Activated CD8-positive, alpha-beta memory T cell treated with anti-CD3 and anti-CD28 coated beads, Interleukin-2, amount 50 U/mL, for 24 hours (primary cell): ENCODE results near the gene TKTL1.

Experiments
- DNase-seq: peaks from one replicate; pipeline ENCODE4 v3.0.0-alpha.2; 2020; ENCODE audit errors: extremely low read depth

The TKTL1 gene

DNA sequence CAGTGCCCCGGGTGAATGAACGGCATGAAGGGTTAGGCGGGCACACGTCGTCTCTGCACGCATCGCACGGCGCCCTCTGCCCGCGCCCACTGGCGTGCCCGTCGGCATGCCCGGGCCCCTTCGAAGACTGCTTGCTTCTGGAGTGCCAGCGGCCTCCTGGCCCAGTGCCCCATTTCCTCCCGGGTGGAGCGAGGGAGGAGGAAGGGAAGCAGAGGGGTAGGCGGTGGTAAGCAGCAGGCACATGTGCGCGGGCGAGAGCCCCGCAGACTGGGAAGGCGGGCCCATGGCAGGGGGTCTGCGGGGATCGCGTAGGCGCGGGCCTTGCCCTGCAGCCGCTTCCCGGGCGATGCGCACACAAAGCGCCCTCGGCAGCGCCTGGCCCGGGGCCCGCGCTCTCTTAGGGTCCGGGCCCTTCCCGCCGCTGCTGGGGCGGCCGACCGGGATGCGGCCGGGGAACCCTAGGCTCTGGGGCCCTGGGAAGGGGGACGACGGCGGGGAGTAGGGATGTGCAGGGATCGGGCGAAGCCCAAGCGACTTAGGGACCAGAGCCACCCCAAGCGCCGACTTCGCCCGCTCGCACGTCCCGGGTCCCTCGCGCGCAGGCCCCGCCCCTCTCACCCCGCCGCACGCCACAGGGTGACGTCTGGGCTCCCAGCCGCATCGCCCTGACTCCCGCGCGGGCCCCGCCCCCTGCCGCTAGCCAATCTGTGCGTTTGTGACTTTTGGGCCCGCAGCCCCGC is 82.6 kb downstream of the TKTL1 start:
- no peak for DNase-seq

DNA sequence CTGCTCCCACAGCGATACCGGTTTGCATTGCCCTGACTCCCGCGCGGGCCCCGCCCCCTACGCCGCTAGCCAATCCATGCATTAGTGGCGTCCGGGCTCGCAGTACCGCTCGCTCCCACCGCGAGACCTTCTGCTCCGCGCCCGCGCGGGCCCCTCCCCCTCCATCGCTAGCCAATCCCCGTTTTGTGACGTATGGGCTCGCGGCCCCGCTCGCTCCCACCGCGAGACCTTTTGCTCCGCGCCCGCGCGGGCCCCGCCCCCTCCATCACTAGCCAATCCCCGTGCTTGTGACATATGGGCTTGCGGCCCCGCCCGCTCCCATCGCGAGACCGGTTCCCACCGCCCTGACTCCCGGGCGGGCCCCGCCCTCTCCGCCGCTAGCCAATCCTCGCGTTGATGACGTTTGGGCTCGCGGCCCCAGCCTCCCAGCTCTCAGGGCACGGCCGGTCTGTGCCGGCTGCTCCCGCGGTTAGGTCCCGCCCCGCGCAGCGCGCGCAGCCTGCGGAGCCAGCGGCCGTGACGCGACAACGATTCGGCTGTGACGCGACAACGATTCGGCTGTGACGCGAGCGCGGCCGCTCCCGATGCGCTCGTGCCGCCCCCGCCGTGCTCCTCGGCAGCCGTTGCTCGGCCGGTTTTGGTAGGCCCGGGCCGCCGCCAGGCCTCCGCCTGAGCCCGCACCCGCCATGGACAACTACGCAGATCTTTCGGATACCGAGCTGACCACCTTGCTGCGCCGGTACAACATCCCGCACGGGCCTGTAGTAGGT is 83.4 kb downstream of the TKTL1 start, which contains the start of gene EMD:
Gene EMD, plus strand, starts transcription at position 497 of the 770 bp plus-strand sequence. Its CDS starts 190 bp downstream, at position 687.
- peak; percentile 83 for DNase-seq

DNA sequence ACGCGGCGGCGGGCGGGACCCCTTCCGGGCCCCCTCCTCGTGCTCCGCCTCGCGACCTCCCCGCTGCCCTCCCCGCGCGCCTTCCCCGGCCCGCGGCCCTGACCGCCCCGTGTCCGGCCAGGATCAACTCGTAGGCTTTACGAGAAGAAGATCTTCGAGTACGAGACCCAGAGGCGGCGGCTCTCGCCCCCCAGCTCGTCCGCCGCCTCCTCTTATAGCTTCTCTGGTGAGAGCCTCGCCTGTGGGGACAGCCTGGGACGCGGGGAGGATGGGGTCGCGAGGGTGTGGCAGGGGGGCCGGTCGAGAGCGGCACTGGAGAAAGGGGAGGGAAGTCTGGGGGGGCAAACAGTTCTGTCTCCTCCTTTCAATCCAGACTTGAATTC is 84.0 kb downstream of the TKTL1 start:
- no peak for DNase-seq
